Activated T-helper 2 cell treated with anti-CD3 and anti-CD28 coated beads, Interferon-gamma antibody, Interleukin-2, Interleukin-4, amounts not matched to agents 10 μg/mL and 5 μg/mL and 100 μg/mL, durations not matched to agents 14 hours and 24 hours and 36 hours (primary cell): ENCODE data around the gene WFDC1. TPM values are rescaled to one million over a fixed set of nuclear protein-coding genes. Genes with fewer than 3 reads are reported as not detected.

ENCODE experiments used
- DNase-seq: peaks from one replicate; pipeline ENCODE4 v3.0.0; 2021; ENCODE audit warnings: low spot score
- H3K27ac Mint-ChIP-seq: one replicate; pipeline ENCODE4 v1.8.0; 2021; ENCODE audit warnings: mixed read lengths
- H3K27me3 Mint-ChIP-seq: one replicate; pipeline ENCODE4 v1.8.0; 2021; ENCODE audit warnings: low read depth, mixed read lengths
- H3K36me3 Mint-ChIP-seq: one replicate; pipeline ENCODE4 v1.8.0; 2021; ENCODE audit warnings: low read depth, mixed read lengths
- H3K4me1 Mint-ChIP-seq: one replicate; pipeline ENCODE4 v1.8.0; 2021; ENCODE audit warnings: low read depth, mixed read lengths
- H3K4me3 Mint-ChIP-seq: one replicate; pipeline ENCODE4 v1.8.0; 2021; ENCODE audit warnings: low read depth, mild to moderate bottlenecking, moderate library complexity, mixed read lengths
- H3K9me3 Mint-ChIP-seq: one replicate; pipeline ENCODE4 v1.8.0; 2021; ENCODE audit warnings: mixed read lengths
- intact Hi-C: fragments of 100-400 bp; cut with micrococcal nuclease; formaldehyde crosslinking; loops from one replicate; pipeline ENCODE4 v1.15.1; 2023
- total RNA-seq: library from RNA; stranded (reverse); gene quantifications from 2 replicates; pipeline ENCODE4 v1.2.3, GENCODE V29; 2022

The WFDC1 gene
- total RNA-seq, 1 donor from 2014 or later, result not detected

- intact Hi-C loops, result no loop called here
- Mint-ChIP-seq H3K36me3 (no peaks in the 10 kb centered on the region), H3K9me3 (no peaks in the 10 kb centered on the region), H3K27me3 (peaks cover 35% of the 10 kb centered on the region), H3K4me1 (no peaks in the 10 kb centered on the region), H3K27ac (no peak overlapping the region), H3K4me3 (no peak overlapping the region)
- DNase-seq, result no peak
These were observed 654 bp downstream of the WFDC1 start for GRCh38 chr16:84295203-84295860.

GRCh38 chr16:84298376-84298899 is 3.8 kb downstream of the WFDC1 start:
- no peak for DNase-seq
- Mint-ChIP-seq H3K4me3 (no peak overlapping the region), H3K9me3 (no peaks in the 10 kb centered on the region), H3K27ac (no peak overlapping the region), H3K36me3 (no peaks in the 10 kb centered on the region), H3K27me3 (peaks cover 31% of the 10 kb centered on the region), H3K4me1 (no peaks in the 10 kb centered on the region)
- intact Hi-C loops, result no loop called here

GRCh38 chr16:84299734-84300440 is 5.2 kb downstream of the WFDC1 start:
- no peak for DNase-seq
- Mint-ChIP-seq H3K27me3 (peaks cover 19% of the 10 kb centered on the region), H3K36me3 (no peaks in the 10 kb centered on the region), H3K27ac (no peak overlapping the region), H3K4me1 (no peaks in the 10 kb centered on the region), H3K9me3 (no peaks in the 10 kb centered on the region), H3K4me3 (no peak overlapping the region)
- intact Hi-C loops, result no loop called here

- Mint-ChIP-seq H3K4me1 (no peaks in the 10 kb centered on the region), H3K27ac (no peak overlapping the region), H3K36me3 (no peaks in the 10 kb centered on the region), H3K9me3 (no peaks in the 10 kb centered on the region), H3K27me3 (no peaks in the 10 kb centered on the region), H3K4me3 (no peak overlapping the region)
- intact Hi-C loops, result no loop called here
- DNase-seq, result no peak
These were observed 7.7 kb downstream of the WFDC1 start for GRCh38 chr16:84302111-84302954.

GRCh38 chr16:84303023-84303422 is 8.3 kb downstream of the WFDC1 start:
- intact Hi-C loops, result no loop called here
- no peaks in the 10 kb centered on the region for H3K4me1 Mint-ChIP-seq
- H3K36me3 Mint-ChIP-seq, result no peaks in the 10 kb centered on the region
- H3K27ac Mint-ChIP-seq, result no peak overlapping the region
- H3K27me3 Mint-ChIP-seq, result no peaks in the 10 kb centered on the region
- no peaks in the 10 kb centered on the region for H3K9me3 Mint-ChIP-seq
- DNase-seq, result no peak
- no peak overlapping the region for H3K4me3 Mint-ChIP-seq

- Mint-ChIP-seq H3K9me3 (no peaks in the 10 kb centered on the region), H3K27ac (no peak overlapping the region), H3K36me3 (no peaks in the 10 kb centered on the region), H3K27me3 (no peaks in the 10 kb centered on the region), H3K4me3 (no peak overlapping the region), H3K4me1 (no peaks in the 10 kb centered on the region)
- intact Hi-C loops, result no loop called here
- no peak for DNase-seq
These were observed 8.8 kb downstream of the WFDC1 start for GRCh38 chr16:84303516-84303915.

- Mint-ChIP-seq H3K27ac (no peak overlapping the region), H3K9me3 (no peaks in the 10 kb centered on the region)
These were observed 11.9 kb downstream of the WFDC1 start for GRCh38 chr16:84306564-84306963.

GRCh38 chr16:84307209-84307954 is 12.7 kb downstream of the WFDC1 start:
- Mint-ChIP-seq H3K36me3 (no peaks in the 10 kb centered on the region), H3K4me1 (no peaks in the 10 kb centered on the region), H3K27me3 (peaks cover 5% of the 10 kb centered on the region), H3K9me3 (no peaks in the 10 kb centered on the region), H3K4me3 (no peak overlapping the region), H3K27ac (no peak overlapping the region)
- intact Hi-C loops, result no loop called here
- DNase-seq, result no peak

More at GRCh38 chr16:84306564-84306963, 11.9 kb downstream of the WFDC1 start:
- no peak for DNase-seq
- no peaks in the 10 kb centered on the region for H3K36me3 Mint-ChIP-seq
- H3K4me3 Mint-ChIP-seq, result no peak overlapping the region
- intact Hi-C loops, result no loop called here
- no peaks in the 10 kb centered on the region for H3K27me3 Mint-ChIP-seq
- no peaks in the 10 kb centered on the region for H3K4me1 Mint-ChIP-seq

- no peaks in the 10 kb centered on the region for H3K9me3 Mint-ChIP-seq
- no peak overlapping the region for H3K27ac Mint-ChIP-seq
- no peaks in the 10 kb centered on the region for H3K36me3 Mint-ChIP-seq
- H3K4me1 Mint-ChIP-seq, result no peaks in the 10 kb centered on the region
- peaks cover 9% of the 10 kb centered on the region for H3K27me3 Mint-ChIP-seq
- H3K4me3 Mint-ChIP-seq, result no peak overlapping the region
- intact Hi-C loops, result no loop called here
- DNase-seq, result no peak
These were observed 13.4 kb downstream of the WFDC1 start for GRCh38 chr16:84308120-84308519.

- intact Hi-C loops, result no loop called here
- Mint-ChIP-seq H3K9me3 (no peaks in the 10 kb centered on the region), H3K27ac (no peak overlapping the region), H3K4me1 (no peaks in the 10 kb centered on the region), H3K27me3 (peaks cover 19% of the 10 kb centered on the region), H3K36me3 (no peaks in the 10 kb centered on the region), H3K4me3 (no peak overlapping the region)
- no peak for DNase-seq
These were observed 16.0 kb downstream of the WFDC1 start for GRCh38 chr16:84310642-84311041.

- H3K27me3 Mint-ChIP-seq, result peaks cover 19% of the 10 kb centered on the region
- no peaks in the 10 kb centered on the region for H3K36me3 Mint-ChIP-seq
- no peak for DNase-seq
- no peak overlapping the region for H3K4me3 Mint-ChIP-seq
- no peaks in the 10 kb centered on the region for H3K9me3 Mint-ChIP-seq
- no peak overlapping the region for H3K27ac Mint-ChIP-seq
- no peaks in the 10 kb centered on the region for H3K4me1 Mint-ChIP-seq
- intact Hi-C loops, result no loop called here
These were observed 18.2 kb downstream of the WFDC1 start for GRCh38 chr16:84312783-84313382.

- Mint-ChIP-seq H3K27ac (no peak overlapping the region), H3K4me3 (no peak overlapping the region), H3K36me3 (no peaks in the 10 kb centered on the region), H3K27me3 (peaks cover 19% of the 10 kb centered on the region), H3K4me1 (no peaks in the 10 kb centered on the region), H3K9me3 (peaks cover 4% of the 10 kb centered on the region)
- intact Hi-C loops, result no loop called here
- DNase-seq, result no peak
These were observed 19.2 kb downstream of the WFDC1 start for GRCh38 chr16:84313921-84314320.
